Fibroblast of mammary gland (primary cell): ENCODE results near the gene HSPA12A.

Experiments used
- DNase-seq: peaks from one replicate; pipeline ENCODE4 v3.0.0-alpha.2; 2010; ENCODE audit warnings: low read depth
- H3K4me3 ChIP-seq: 2 replicates; pipeline ENCODE4 v1.5.1; 2011; ENCODE audit warnings: low read depth, mild to moderate bottlenecking, low read length, moderate library complexity; ENCODE audit not compliant: control insufficient read depth
- TF ChIP-seq, protein P1 (sequence below): conservative IDR thresholded peaks from 2 replicates; pipeline ENCODE4 v1.5.1; 2011; ENCODE audit warnings: low read depth, low read length, inconsistent platforms; ENCODE audit not compliant: control insufficient read depth, insufficient read depth

Gene HSPA12A

DNA sequence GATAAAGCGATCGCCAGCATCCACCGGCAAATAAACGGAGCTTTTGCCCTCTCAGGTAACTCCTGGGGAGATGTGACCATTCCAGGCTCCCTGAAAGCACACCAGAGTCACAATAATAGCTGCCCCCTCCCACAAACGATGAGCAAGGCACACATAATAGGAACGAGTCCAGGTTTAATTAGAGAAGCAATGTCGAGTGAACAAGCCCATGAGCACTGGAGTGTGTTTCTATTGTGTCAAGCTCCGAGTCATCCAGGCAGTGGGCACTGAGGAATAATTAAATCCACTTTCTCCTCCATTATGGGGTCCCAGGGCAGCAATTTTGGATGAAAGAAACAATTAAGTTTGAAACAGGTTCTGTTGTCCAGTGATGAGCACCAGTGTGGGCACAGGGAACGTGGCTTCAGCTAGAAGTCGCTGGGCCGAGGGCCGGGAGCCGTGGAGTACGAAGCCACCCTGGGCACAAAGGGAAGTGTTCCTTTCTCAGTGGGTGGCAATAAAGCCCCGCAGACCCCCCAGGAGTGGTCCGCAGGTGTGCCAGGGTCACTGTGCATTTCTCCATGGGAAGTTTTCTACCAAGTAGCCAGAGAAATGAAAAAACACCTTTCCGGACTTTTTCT, 109.7 kb downstream of the HSPA12A start:
- no peak overlapping the region for H3K4me3 ChIP-seq
- DNase-seq: no peak

DNA sequence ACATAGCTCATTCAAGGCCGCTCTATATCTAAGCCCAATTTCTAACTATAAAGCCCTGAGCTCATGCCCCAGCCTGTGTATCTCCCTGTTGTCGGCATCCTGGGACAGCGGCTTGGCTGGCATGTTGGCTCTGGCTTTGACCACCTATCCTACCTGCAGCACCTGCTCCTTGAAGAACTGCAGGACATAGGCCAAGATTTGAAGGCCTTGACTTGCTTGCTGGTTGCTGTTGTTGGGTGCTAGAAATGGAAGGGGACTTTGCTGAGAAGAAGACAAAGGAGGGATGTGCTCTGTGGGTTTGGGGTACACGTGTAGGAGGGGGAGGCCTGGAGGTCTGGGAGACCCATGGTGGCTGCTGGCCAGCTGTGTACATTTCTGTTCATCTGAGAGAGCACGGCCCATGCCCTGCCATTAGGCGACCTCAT, 110.5 kb downstream of the HSPA12A start:
- TF ChIP-seq, protein P1, sequence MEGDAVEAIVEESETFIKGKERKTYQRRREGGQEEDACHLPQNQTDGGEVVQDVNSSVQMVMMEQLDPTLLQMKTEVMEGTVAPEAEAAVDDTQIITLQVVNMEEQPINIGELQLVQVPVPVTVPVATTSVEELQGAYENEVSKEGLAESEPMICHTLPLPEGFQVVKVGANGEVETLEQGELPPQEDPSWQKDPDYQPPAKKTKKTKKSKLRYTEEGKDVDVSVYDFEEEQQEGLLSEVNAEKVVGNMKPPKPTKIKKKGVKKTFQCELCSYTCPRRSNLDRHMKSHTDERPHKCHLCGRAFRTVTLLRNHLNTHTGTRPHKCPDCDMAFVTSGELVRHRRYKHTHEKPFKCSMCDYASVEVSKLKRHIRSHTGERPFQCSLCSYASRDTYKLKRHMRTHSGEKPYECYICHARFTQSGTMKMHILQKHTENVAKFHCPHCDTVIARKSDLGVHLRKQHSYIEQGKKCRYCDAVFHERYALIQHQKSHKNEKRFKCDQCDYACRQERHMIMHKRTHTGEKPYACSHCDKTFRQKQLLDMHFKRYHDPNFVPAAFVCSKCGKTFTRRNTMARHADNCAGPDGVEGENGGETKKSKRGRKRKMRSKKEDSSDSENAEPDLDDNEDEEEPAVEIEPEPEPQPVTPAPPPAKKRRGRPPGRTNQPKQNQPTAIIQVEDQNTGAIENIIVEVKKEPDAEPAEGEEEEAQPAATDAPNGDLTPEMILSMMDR: no peak
- H3K4me3 ChIP-seq: no peak overlapping the region
- no peak for DNase-seq

More for the DNA sequence above, 109.7 kb downstream of the HSPA12A start:
- TF ChIP-seq, protein P1: no peak

DNA sequence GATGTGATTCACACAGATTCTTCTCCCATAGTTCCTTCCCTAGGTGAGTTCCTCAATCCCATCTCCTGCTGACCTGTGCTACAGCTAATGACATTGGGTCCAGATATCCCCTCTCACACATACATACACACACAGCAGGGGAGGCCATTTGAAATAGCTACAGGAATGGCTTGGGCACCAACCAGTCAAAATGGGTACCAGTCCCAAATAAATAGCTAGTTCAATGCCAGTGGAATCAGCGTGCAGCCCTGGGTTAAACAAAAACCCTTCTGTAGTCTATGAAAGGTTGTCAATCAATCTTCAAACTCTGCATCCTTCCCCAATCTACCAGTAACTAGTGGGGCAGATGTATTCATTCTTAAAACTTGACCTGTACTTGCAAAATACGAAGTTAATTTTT, 112.3 kb downstream of the HSPA12A start:
- DNase-seq: no peak
- TF ChIP-seq, protein P1: no peak
- H3K4me3 ChIP-seq: no peak overlapping the region

DNA sequence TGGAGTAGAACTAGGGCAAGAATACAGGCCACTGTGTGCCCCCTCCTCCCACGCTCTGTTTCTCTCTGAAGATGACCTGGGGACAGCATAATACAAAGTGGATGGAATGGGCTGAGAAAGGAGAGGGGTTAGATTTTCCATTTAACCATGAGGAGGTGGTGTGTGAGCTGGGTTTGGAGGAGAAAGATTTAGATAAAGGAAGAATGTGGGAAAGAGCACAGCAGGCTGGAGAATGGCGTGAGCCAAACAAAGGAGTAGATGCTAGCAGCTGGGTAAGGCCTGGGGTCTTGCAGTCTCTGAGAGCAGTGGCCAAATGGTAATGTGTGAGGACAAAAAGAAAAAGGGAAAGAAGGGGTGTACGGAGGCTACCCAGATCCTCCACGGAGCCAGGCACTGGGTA, 113.0 kb downstream of the HSPA12A start:
- H3K4me3 ChIP-seq: no peak overlapping the region
- TF ChIP-seq, protein P1: no peak
- DNase-seq: no peak

DNA sequence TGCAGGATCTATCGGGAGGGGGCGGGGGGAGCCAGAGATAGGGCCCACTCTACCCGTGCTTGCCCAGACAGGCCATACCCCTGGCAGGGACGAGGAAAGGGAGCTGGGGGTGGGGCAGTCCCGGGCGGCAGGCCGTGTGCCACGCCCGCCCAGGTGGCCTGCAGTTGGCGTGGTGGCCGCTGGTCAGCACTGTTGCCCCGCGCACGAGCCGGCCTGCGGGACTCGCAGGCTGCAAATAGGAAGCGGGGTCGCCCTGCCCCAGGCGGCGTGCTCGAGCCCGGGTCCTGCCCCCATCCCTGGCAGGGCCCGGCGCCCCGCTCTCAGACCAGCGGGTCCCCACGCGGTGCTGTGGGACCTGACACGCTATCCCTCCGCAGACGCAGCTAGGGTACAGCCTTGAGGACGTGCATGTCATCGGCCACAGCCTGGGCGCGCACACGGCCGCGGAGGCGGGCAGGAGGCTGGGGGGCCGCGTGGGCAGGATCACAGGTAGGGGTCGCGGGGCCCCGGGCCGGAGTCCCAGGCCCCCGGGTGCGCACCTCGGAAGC, 114.9 kb downstream of the HSPA12A start:
- DNase-seq: no peak
- H3K4me3 ChIP-seq: no peak overlapping the region
- TF ChIP-seq, protein P1: no peak

DNA sequence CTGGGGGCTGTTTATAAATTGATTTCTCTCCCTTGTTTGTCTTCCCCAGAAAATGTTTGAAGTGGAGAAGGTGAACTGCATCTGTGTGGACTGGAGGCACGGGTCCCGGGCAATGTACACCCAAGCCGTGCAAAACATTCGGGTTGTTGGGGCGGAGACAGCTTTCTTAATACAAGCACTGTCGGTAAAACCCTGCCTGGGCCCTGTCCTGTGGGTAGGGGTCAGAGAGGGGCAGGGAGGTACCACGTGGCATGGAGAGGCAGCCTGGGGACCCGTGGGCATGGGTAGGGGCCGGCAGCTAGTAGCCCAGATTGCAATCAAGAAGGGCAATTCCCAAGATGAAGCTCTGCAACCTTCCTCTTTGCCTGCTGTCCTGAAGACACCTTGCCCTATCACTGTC, 115.6 kb downstream of the HSPA12A start:
- no peak for DNase-seq
- H3K4me3 ChIP-seq: no peak overlapping the region
- TF ChIP-seq, protein P1: no peak
